ENCODE results near the gene SYT7.

DNA sequence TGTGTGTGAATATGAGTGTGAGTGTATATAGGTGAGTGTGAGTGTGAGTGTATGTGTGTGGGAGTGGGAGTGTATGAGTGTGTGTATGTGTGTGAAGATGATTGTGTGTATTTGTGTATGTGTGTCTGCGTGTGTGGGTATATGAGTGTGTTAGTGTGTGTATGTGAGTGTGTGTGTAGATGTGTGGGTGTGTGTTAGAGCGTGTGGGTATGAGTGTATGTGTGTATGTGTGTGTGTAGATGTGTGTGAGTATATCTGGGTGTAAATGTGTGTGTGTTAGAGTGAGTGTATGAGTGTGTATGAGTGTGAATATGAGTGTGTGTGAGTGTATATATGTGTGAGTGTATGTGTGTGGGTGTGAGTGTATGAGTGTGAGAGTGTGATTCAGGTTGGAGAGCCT, 83.4 kb downstream of the SYT7 start:
- TF ChIP-seq CTCF (IDR thresholded peaks at IDR 0.05) (no peak), POLR2A (IDR thresholded peaks at IDR 0.05) (no peak)
